KOPT-K1 (cell line): ENCODE measurements around the gene XCR1.
"Not testable (repeated sequence)": the region's sequence is repeated elsewhere in the genome, so short reads cannot be mapped to it uniquely, and the experiment has no call there.

Experiments
- H3K27ac ChIP-seq: fragments of 200-600 bp; sonication (generic); 2 replicates; pipeline ENCODE4 v1.5.1; 2016; ENCODE audit warnings: antibody characterized with exemption, mild to moderate bottlenecking, low read depth, low read length; ENCODE audit not compliant: poor library complexity, severe bottlenecking
- H3K36me3 ChIP-seq: fragments of 200-600 bp; sonication (generic); 2 replicates; pipeline ENCODE4 v1.5.1; 2017; ENCODE audit warnings: antibody characterized with exemption, mild to moderate bottlenecking, low read length, moderate library complexity; ENCODE audit not compliant: insufficient read depth
- H3K9me3 ChIP-seq: fragments of 200-600 bp; sonication (generic); 2 replicates; pipeline ENCODE4 v1.5.1; 2017; ENCODE audit warnings: antibody characterized with exemption, low read length, mild to moderate bottlenecking; ENCODE audit not compliant: insufficient read depth, poor library complexity, severe bottlenecking

Gene XCR1

DNA sequence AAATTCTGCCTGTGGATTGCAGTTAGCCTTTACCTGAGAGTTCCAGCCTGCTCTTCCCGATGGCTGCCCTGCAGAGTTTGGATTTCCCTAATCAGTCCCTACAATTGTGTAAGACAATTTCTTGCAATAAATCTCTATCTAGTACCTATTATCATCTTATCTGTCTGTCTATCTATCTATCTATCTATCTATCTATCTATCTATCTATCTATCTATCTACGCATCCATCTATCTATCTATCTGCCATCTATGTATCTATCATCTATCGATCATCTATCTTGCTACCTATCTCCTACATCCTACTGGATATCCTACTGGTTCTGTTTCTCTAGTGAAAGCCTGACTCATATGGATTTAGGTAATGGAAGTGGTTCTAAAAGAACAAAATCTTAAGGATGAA lies 30.4 kb upstream of the XCR1 start:
- Histone ChIP-seq H3K9me3 (no peaks in the 10 kb centered on the region), H3K36me3 (no peaks in the 10 kb centered on the region), H3K27ac (no peak overlapping the region)

DNA sequence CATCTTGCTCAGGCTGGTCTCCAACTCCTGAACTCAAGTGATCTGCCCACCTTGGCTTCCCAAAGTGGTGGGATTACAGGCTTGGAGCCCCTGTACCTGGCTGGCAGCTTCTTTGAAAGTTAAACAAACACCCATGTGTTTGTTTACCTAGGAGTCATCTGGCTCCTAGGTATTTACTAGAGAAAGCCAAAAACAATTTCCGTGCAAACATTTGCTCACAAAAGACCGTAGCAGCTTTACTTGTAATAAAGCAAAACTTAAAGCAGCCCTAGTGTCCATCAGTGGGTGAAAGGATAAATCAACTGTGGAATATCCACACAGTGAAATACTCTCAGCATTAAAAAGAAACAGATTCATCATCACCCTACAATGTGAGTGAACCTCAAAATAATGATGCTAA lies 29.4 kb upstream of the XCR1 start:
- no peak overlapping the region for H3K27ac ChIP-seq
- no peaks in the 10 kb centered on the region for H3K36me3 ChIP-seq
- no peaks in the 10 kb centered on the region for H3K9me3 ChIP-seq

DNA sequence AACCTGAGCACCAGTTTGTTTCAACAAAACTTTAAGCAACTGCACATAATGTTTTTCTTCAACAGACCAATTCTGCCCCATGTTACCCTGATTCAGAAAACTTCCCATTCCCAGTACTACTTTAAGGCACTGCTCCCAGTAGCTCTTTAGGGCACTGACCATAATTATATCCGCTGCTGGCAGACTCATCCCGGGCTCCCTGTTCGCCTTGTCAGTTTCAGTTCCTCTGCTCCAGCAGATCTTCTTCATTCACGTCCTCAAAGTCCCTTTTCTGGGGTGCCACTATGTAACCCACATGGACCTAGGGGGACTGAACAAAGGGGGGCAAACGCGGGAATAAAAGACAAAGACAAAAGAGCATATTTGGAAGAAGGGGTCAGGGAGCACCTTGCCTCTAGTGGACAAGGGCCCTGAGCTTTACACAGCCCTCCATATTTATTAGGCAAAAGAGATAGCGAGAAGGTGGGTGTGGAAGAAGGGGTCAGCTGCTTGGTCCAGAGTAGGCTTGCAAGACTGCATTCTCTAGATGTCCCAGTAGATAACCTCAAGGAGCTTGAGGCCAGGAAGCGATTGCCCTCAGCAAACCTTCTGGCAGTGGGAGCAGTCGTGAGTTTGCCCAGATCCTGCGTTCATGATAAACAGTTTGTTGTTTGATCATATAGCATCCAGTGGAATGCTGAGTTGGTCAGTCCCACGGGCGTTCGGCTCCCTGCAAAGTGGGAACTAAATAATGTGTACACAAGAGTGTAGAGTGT lies 26.7 kb upstream of the XCR1 start:
- not testable (repeated sequence) for H3K27ac ChIP-seq, H3K36me3 ChIP-seq, H3K9me3 ChIP-seq

DNA sequence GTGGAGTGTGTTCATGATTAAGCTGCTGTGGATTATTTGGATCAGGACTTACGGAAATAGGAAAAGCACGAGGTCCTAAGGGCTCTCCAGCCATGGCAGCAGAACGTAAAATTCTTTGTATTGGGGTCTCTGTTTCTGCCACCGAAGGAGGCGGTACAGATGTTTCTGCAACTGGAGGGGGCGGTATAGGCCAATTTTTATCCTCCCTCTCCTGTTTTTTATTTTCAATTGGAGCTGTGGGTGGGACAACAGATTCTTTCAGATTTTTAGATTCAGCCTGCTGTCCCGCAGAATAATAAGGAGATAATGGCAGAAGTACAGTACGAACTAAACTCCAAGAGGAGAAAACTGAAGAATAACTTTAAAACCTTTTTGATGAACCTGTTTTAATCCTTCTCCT lies 26.0 kb upstream of the XCR1 start:
- H3K9me3 ChIP-seq, H3K27ac ChIP-seq, H3K36me3 ChIP-seq: not testable (repeated sequence)

DNA sequence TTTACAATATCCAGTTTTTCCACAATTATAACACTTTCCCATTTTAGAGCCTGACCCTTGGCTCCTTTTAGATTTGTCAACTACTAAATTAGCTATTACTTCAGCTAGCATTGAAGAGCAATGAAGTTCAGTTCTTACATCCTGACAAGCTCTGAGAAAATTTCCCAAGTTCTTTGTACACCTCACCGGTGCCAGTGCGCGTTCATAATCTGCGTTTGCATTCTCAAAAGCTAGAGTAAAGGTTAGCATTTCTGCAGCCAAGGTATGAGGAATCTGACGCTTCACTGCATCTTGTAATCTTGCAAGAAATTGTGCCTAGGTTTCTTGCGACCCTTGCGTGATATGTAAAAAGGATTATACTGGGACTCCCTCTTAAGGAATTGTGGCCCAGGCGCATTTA lies 25.2 kb upstream of the XCR1 start:
- Histone ChIP-seq H3K27ac (no peak overlapping the region), H3K9me3 (no peaks in the 10 kb centered on the region), H3K36me3 (no peaks in the 10 kb centered on the region)

DNA sequence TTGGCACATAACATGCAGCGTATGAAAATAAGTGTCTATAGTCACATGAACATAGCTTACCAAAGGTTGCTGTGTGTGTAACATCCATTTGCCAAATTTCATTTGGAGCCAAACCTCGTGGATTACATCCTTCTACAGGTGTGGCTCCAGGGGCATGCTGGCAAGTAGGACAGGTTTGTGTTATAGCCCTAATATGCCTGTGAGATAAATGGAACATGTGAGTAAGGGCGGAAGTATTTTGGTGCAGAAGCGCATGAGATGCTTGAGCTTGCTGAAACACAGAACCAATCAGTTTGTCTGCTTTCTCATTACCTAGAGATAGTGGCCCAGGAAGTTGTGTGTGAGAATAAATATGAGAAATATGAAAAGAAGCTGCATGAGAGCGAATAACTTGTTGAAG lies 21.8 kb upstream of the XCR1 start:
- no peak overlapping the region for H3K27ac ChIP-seq
- no peaks in the 10 kb centered on the region for H3K9me3 ChIP-seq
- H3K36me3 ChIP-seq = no peaks in the 10 kb centered on the region

DNA sequence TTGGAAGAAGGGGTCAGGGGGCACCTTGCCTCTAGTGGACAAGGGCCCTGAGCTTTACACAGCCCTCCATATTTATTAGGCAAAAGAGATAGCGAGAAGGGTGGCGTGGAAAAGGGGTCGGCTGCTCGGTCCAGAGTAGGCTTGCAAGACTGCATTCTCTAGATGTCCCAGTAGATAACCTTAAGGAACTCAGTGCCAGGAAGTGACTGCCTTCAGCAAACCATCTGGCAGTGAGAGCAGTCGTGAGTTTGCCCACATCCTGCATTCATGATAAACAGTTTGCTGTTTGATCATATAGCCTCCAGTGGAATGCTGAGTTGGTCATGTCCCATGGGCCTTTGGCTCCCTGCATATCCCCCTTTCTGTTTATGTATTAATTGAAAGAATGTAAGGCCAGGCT lies 18.9 kb upstream of the XCR1 start:
- H3K9me3 ChIP-seq, H3K36me3 ChIP-seq: not testable (repeated sequence)
- H3K27ac ChIP-seq = peak overlapping the region; percentile 27

DNA sequence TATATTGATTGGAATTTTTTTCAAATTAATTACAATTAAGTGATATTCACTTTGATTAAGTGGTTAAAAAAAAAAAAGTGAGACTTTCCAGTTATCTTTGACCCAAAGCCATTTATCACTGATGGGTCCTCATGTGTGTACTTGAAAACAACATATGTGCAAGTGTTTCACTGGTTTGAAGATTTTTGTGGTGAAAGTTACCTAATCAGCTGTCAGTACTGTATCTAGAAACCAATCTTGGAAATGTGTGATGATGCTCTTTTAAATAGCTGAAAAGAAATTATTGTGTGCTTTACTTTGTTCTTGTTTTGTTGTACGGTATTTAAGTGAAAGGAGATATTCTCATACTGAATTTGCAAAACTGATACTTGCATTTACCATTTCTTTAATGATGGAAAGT lies 11.6 kb upstream of the XCR1 start:
- Histone ChIP-seq H3K27ac (no peak overlapping the region), H3K9me3 (peaks cover 5% of the 10 kb centered on the region), H3K36me3 (no peaks in the 10 kb centered on the region)

DNA sequence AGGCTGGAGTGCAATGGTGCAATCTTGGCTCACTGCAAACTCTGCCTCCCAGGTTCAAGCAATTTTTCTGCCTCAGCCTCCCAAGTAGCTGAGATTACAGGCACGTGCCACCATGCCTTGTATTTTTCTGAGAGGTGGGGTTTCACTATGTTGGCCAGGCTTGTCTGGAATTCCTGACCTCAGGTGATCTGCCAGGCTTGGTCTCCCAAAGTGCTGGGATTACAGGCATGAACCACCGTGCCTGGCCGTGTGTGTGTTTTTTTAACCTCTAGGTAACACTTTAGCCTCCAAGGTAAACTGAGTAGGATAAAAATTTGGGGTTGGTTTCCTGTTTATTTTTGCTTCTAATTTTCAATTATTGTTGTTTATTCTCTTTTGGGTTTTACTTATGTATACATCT lies 10.8 kb upstream of the XCR1 start:
- not testable (repeated sequence) for H3K9me3 ChIP-seq, H3K36me3 ChIP-seq, H3K27ac ChIP-seq

DNA sequence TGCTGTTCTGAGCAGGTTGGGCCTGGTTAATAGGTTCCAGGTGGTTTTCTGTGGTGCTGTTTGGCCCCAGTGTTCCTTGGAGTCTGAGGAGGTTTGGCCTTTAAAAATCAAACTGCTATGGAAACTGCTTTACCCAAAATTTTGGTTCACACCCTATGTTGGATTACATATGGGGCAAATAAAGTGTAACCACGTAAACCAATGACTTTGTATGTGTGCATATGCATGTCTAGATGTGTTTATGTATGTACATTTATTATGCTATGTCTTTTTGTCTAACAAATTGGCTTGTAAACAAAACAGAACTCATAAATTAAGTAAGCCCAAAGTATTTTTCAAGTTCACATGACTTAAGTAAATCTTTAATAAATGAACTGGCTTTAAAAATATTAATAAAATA lies 8.9 kb upstream of the XCR1 start:
- peaks cover 15% of the 10 kb centered on the region for H3K9me3 ChIP-seq
- no peak overlapping the region for H3K27ac ChIP-seq
- H3K36me3 ChIP-seq = no peaks in the 10 kb centered on the region

DNA sequence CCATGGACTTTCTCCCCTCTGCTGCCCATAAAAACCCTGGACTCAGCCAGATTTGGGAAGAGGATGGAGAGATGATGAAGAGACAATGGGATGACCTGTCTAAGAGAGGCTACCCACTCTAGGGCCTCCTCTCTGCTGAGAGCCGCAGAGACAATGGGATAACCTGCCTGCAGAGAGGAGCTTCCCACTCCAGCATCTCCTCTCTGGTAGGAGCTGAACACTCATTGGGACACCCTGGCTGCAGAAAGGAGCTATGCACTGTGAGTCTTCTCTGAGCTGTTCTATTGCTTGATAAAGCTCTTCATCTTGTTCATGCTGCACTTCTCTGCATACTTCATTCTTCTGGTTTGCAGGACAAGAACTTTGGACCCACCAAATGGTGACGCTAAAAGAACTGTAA lies 4.5 kb upstream of the XCR1 start:
- Histone ChIP-seq H3K27ac (no peak overlapping the region), H3K9me3 (peaks cover 48% of the 10 kb centered on the region), H3K36me3 (no peaks in the 10 kb centered on the region)

DNA sequence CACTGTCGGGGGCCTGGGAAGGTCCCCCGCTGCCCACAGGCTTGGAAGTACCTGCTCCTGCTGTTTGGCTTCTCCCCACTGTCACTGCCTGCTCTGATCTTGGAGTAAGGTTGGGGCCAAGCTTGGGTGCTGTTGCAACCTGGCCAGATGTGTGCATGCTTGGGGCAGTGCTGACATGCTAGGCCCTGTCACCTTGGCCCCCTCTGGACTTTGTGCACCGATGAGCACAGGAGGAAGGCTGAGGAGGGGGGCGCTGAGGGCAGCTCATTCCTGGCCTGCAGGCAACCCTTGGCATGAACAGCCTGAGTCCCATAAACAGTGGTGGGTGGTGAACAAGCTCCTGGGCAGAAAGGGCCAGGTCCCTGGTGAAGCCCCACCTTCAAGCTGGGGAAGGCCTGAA lies 4.0 kb upstream of the XCR1 start:
- peaks cover 53% of the 10 kb centered on the region for H3K9me3 ChIP-seq
- H3K36me3 ChIP-seq = no peaks in the 10 kb centered on the region

DNA sequence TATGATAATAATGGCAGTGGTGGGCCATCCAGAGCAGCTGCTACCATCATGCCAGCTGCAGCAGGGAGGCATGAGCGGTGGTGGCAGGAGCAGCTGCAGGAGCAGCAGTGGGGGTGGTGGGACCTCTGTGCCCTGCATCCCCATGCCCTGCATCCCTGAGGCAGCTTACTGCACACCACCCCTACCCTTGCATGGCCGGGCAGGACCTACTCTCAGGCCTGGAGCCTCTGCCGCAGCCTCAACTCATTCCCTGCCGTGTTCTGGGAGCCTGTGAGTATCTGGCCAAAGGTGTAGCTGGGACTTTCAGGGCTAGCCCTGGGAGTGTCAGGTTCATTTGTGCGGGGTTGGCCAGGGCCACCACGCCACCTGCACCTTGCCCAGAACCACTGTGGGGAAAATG lies 3.3 kb upstream of the XCR1 start:
- peaks cover 53% of the 10 kb centered on the region for H3K9me3 ChIP-seq
- no peak overlapping the region for H3K27ac ChIP-seq
- H3K36me3 ChIP-seq = no peaks in the 10 kb centered on the region

More for the DNA sequence above, 4.0 kb upstream of the XCR1 start:
- no peak overlapping the region for H3K27ac ChIP-seq

DNA sequence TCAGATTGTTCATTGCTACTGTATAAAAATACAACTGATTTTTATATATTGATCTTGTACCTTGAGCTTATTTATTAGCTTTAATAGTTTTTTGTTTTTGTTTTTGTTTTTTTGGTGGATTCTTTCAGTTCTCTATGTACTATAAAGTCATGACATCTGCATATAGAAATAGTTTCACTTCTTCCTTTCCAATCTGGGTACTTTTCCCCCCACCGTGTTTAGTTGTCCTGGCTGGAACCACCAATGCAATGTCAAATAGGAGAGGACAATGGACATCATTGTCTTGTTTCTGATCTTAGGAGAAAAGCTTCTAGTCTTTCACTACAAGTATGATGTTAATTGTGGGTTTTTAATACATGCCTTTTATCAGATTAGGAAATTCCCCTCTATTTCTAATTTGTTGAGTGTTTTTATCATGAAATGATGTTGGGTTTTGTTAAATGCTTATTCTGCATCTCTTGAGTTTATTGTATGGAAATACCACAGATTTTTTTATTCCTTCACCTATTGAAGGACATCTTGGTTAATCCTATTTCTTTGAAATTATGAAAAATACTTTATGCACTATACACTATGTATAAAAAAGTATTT lies 2.8 kb upstream of the XCR1 start:
- H3K36me3 ChIP-seq = no peaks in the 10 kb centered on the region
- H3K27ac ChIP-seq = no peak overlapping the region
- H3K9me3 ChIP-seq = peaks cover 53% of the 10 kb centered on the region

DNA sequence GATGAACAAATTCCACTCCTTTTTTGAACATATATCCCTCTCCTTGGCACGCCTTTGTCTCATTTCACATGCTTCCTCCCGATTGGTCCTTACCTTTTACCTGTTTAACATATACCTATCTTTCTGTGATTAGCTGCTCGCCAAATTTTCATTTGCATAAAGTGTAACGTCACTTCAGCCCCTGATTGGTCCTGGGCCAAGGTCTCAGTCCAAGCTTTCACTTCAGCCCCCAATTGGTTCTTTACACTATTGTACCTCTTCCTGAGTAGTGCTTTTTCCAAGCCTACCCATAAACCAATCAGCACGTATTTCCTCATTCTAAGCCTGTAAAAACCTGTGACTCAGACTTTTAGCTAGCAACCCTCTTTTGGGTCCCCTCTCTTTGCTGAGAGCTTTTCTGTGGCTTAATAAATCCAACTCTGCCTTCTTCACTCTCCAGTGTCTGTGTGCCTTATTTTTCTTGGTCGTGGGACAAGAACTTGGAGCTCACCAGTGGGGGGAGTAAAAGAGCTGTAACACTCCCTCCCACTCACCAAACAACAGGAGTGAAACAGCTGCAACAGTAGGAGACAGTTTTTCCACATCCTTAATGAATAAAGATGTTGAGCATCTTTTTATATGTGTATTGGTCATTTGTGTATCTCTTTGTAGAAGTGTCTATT lies 584 bp upstream of the XCR1 start:
- Histone ChIP-seq H3K27ac (no peak overlapping the region), H3K9me3 (peaks cover 53% of the 10 kb centered on the region), H3K36me3 (no peaks in the 10 kb centered on the region)

DNA sequence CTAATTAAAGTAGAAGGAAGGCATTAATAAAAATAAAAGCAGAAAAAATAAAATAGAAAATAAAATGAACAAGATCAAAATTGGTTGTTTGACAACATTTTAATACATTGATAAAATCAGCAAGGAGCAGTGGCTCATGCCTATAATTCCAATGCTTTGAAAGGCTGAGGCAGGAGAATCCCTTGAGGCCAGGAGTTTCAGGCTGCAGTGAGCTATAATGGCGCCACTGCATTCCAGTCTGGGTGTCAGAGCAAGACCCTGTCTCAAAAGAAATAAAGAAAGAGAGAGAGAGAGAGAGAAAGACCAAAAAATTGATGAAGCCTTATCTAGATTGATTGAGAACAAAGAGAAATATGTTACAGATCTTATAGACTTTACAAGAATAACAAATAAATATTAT lies 2.1 kb downstream of the XCR1 start:
- Histone ChIP-seq H3K9me3 (peaks cover 39% of the 10 kb centered on the region), H3K36me3 (no peaks in the 10 kb centered on the region), H3K27ac (no peak overlapping the region)
